K562 (cell line): ENCODE data around the gene LAMTOR4. TPM values are rescaled to one million over a fixed set of nuclear protein-coding genes. Genes with fewer than 3 reads are reported as not detected.

ENCODE experiments used
- CREB1 ChIP-seq, 2 experiments: sonication (generic) in 1 of 2; formaldehyde crosslinking in 1 of 2; IDR thresholded peaks; 2 replicates each; pipeline versions ENCODE4 v1.6.1 to v1.8.0; 2012 to 2022; ENCODE audit warnings: inconsistent platforms in 1 of 2, mild to moderate bottlenecking in 1 of 2, missing genetic modification reagents in 1 of 2, moderate library complexity in 1 of 2
- ELF1 ChIP-seq: fragments of 200-800 bp; sonication (Bioruptor generic); IDR thresholded peaks from 2 replicates; pipeline ENCODE4 v1.6.1; 2016; ENCODE audit warnings: missing genetic modification characterization, missing compliant biosample characterization
- ERF ChIP-seq: fragments of 450-650 bp; formaldehyde crosslinking; IDR thresholded peaks from 2 replicates; pipeline ENCODE4 v1.4.0; 2020; ENCODE audit warnings: mild to moderate bottlenecking, mixed read lengths
- FOXO4 ChIP-seq: fragments of 450-650 bp; formaldehyde crosslinking; IDR thresholded peaks from 2 replicates; pipeline ENCODE4 v1.4.0; 2020; ENCODE audit warnings: mild to moderate bottlenecking, moderate library complexity
- IFI16 ChIP-seq: fragments of 250-450 bp; sonication (Bioruptor Pico); IDR thresholded peaks from 2 replicates; pipeline ENCODE4 v2.1.2; 2022; ENCODE audit warnings: mild to moderate bottlenecking, inconsistent platforms
- KDM4B ChIP-seq, 2 experiments: fragments of 450-650 bp in 1 of 2; sonication (generic) in 1 of 2; IDR thresholded peaks; 2 replicates each; pipeline ENCODE4 v1.6.1; 2016 to 2017; ENCODE audit warnings: borderline replicate concordance in 2 of 2, antibody characterized with exemption in 1 of 2, low read depth in 1 of 2, mild to moderate bottlenecking in 1 of 2
- KHSRP ChIP-seq: fragments of 450-650 bp; IDR thresholded peaks from 2 replicates; pipeline ENCODE4 v1.6.1; 2017
- KLF6 ChIP-seq: fragments of 250-450 bp; sonication (Bioruptor Pico); IDR thresholded peaks from 2 replicates; pipeline ENCODE4 v1.4.0; 2020; ENCODE audit warnings: mild to moderate bottlenecking, moderate library complexity, borderline replicate concordance
- LARP7 ChIP-seq: fragments of 450-650 bp; IDR thresholded peaks from 2 replicates; pipeline ENCODE4 v1.6.1; 2016
- MXD1 ChIP-seq: fragments of 250-450 bp; sonication (Bioruptor Pico); IDR thresholded peaks from 2 replicates; pipeline ENCODE4 v1.8.0; 2021; ENCODE audit warnings: borderline replicate concordance, mild to moderate bottlenecking, moderate library complexity; ENCODE audit not compliant: poor library complexity, severe bottlenecking
- NFIC ChIP-seq: fragments of 450-650 bp; IDR thresholded peaks from 2 replicates; pipeline ENCODE4 v1.6.1; 2017; ENCODE audit warnings: mild to moderate bottlenecking, inconsistent platforms
- POLR2G ChIP-seq: fragments of 200-400 bp; formaldehyde crosslinking; IDR thresholded peaks from 2 replicates; pipeline ENCODE4 v1.6.1; 2017; ENCODE audit warnings: low read depth, mild to moderate bottlenecking, antibody characterized with exemption, low read length, moderate library complexity
- ZBTB33 ChIP-seq: sonication (generic); formaldehyde crosslinking; IDR thresholded peaks from 2 replicates; pipeline ENCODE4 v1.8.1; 2023; ENCODE audit warnings: mild to moderate bottlenecking, missing genetic modification reagents
- ZNF146 ChIP-seq: IDR thresholded peaks from one replicate; pipeline ENCODE4 v1.6.1; 2018; ENCODE audit warnings: missing compliant biosample characterization; ENCODE audit not compliant: unreplicated experiment
- ZNF197 ChIP-seq: fragments of 200-800 bp; sonication (Bioruptor generic); IDR thresholded peaks from 2 replicates; pipeline ENCODE4 v1.6.1; 2016; ENCODE audit warnings: low read depth, missing genetic modification characterization, missing compliant biosample characterization
- ZNF24 ChIP-seq: fragments of 450-650 bp; IDR thresholded peaks from 2 replicates; pipeline ENCODE4 v1.6.1; 2016
- ZNF384 ChIP-seq: IDR thresholded peaks from 2 replicates; pipeline ENCODE4 v1.6.1; 2012; ENCODE audit warnings: low read depth, low read length, improper control_type of control experiment
- ZNF584 ChIP-seq: fragments of 200-800 bp; sonication (Bioruptor generic); IDR thresholded peaks from 2 replicates; pipeline ENCODE4 v1.6.1; 2016; ENCODE audit warnings: low read depth, mild to moderate bottlenecking, missing genetic modification characterization, missing compliant biosample characterization
- ZNF785 ChIP-seq: fragments of 250-450 bp; sonication (Bioruptor Pico); IDR thresholded peaks from 2 replicates; pipeline ENCODE4 v1.4.0; 2020; ENCODE audit warnings: mild to moderate bottlenecking
- ZSCAN29 ChIP-seq: fragments of 450-650 bp; IDR thresholded peaks from 2 replicates; pipeline ENCODE4 v1.6.1; 2017
- polyA plus RNA-seq, 8 experiments: library from polyadenylated mRNA; depleted of rRNA in 4 of 8; stranded (reverse) in 5 of 8; unstranded in 3 of 8; fragments of >200 nt; fragmentation: Nextera tagmentation in 2 of 8; fragmentation: Illumina TruSeq in 1 of 8; extraction: Ambion mirVana in 2 of 8; extraction: Trizol in 1 of 8; gene quantifications; 2 replicates each; pipeline versions ENCODE4 v1.2.1 to v1.2.3, GENCODE V29; 2011 to 2014; ENCODE audit warnings: inconsistent platforms in 1 of 8, missing spikeins in 1 of 8
- total RNA-seq, 7 experiments: library from RNA; depleted of rRNA in 6 of 7; stranded (reverse); fragments of >200 nt in 6 of 7; fragmentation: Illumina TruSeq in 2 of 7; extraction: Trizol in 2 of 7; gene quantifications; 2 replicates each; pipeline versions ENCODE4 v1.2.1 to v1.2.3, GENCODE V29; 2011 to 2021; ENCODE audit warnings: low replicate concordance in 1 of 7
- TF ChIP-seq, protein P1 (sequence below): fragments of 250-450 bp; sonication (Bioruptor Pico); IDR thresholded peaks from 2 replicates; pipeline ENCODE4 v1.4.0; 2020; ENCODE audit warnings: mild to moderate bottlenecking
- TF ChIP-seq, protein P2 (sequence below): fragments of 450-650 bp; IDR thresholded peaks from 2 replicates; pipeline ENCODE4 v1.6.1; 2016

The LAMTOR4 gene
- total and polyA plus RNA-seq, 9 of the 15 experiments (the other 6 are each of a cell fraction or from before 2014, with no cell fraction given) = 79.6 to 314 (median 195) TPM

DNA sequence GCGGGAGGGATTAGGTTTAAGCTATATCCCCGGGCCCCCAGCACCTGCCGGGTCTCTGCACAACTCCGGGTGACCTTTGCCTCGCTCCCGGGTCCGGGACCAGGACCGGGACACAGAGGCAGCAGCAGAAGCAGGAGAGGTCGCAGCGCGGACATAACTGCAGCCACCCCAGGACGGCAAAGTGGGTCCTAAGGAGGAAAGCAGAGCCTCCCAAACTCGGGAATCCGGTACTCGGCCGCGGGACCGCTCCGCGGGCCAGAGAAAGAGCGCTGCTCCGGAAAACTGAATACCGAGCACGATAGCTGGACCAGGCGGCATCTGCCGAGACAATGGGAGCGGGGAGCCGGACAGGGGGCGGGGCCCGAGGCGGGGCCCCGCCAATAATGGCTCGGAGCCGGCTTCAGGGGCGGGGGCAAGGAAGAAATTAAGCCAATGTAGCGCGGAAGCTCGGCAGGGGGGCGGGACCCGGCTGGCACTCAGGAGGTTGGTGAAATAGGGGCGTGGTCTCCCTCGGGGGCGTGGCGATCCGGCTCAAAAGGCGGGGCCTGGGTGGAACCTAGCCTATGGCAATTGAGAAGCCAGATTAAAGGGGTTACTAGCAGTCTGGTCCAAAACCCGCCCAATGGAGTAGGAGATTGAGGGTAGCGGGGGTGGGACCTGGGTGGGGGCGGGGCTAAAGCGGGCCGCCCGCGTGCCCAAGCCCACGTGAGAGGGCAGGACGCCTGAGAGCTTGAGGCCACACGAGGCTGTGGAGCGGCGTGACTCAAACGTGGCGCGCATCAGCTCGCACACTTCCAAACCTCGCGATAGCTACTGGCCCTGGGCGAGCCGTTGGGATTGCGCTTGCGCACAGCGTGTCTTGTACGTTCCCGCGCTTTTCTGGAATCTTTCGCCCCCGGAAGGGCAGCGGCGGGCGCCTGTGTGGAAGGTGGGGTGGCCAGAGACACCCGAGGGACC, 28.6 kb downstream of the LAMTOR4 start, which contains the start of the genes GPC2 and STAG3 (continued):
- no peak for TF ChIP-seq KHSRP
- no peak for TF ChIP-seq ELF1
- peak; percentile 99 for TF ChIP-seq ZBTB33 (CRISPR knock-in tag)
- TF ChIP-seq, protein P1, sequence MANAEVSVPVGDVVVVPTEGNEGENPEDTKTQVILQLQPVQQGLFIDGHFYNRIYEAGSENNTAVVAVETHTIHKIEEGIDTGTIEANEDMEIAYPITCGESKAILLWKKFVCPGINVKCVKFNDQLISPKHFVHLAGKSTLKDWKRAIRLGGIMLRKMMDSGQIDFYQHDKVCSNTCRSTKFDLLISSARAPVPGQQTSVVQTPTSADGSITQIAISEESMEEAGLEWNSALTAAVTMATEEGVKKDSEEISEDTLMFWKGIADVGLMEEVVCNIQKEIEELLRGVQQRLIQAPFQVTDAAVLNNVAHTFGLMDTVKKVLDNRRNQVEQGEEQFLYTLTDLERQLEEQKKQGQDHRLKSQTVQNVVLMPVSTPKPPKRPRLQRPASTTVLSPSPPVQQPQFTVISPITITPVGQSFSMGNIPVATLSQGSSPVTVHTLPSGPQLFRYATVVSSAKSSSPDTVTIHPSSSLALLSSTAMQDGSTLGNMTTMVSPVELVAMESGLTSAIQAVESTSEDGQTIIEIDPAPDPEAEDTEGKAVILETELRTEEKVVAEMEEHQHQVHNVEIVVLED (CRISPR knock-in tag) = no peak
- no peak for TF ChIP-seq KLF6 (CRISPR knock-in tag)
- no peak for TF ChIP-seq LARP7
- TF ChIP-seq ZSCAN29 = no peak
- TF ChIP-seq CREB1 (IDR thresholded peaks at IDR 0.05) = 0 out of 2 replicates have a peak, but pooled peaks have one; percentile 10
- TF ChIP-seq CREB1 (CRISPR knock-in tag; IDR thresholded peaks at IDR 0.05) = peak; percentile 36; the same call in 1 of the 2 replicates
- TF ChIP-seq ZNF384 = no peak
- no peak for TF ChIP-seq ZNF785
- no peak for TF ChIP-seq ZNF24
- no peak for TF ChIP-seq ZNF584 (CRISPR knock-in tag)
- TF ChIP-seq POLR2G = peak; percentile 75
- no peak for TF ChIP-seq ZNF197 (CRISPR knock-in tag)
- no peak for TF ChIP-seq MXD1 (CRISPR knock-in tag)
- peak; percentile 29 for TF ChIP-seq ZNF146 (CRISPR knock-in tag)
- TF ChIP-seq IFI16 = no peak
- TF ChIP-seq ERF = no peak
- TF ChIP-seq NFIC = no peak
- no peak for TF ChIP-seq FOXO4 (CRISPR knock-in tag)
- no peak for TF ChIP-seq KDM4B (IDR thresholded peaks at IDR 0.05; ENCODE audit: borderline replicate concordance in 2 of 2, low read depth in 1 of 2)
- TF ChIP-seq, protein P2, sequence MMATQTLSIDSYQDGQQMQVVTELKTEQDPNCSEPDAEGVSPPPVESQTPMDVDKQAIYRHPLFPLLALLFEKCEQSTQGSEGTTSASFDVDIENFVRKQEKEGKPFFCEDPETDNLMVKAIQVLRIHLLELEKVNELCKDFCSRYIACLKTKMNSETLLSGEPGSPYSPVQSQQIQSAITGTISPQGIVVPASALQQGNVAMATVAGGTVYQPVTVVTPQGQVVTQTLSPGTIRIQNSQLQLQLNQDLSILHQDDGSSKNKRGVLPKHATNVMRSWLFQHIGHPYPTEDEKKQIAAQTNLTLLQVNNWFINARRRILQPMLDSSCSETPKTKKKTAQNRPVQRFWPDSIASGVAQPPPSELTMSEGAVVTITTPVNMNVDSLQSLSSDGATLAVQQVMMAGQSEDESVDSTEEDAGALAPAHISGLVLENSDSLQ = peak; percentile 79
